Keratinocyte (primary cell): ENCODE data around the gene OPN1LW. TPM values are rescaled to one million over a fixed set of nuclear protein-coding genes. Genes with fewer than 3 reads are reported as not detected.
"Not testable (repeated sequence)": the region's sequence is repeated elsewhere in the genome, so short reads cannot be mapped to it uniquely, and the experiment has no call there.

Experiments
- DNase-seq: peaks from one replicate; pipeline ENCODE4 v3.0.0-alpha.2; 2011; ENCODE audit warnings: low read depth, missing footprints, low spot score
- FAIRE-seq: peaks from 2 replicates; lab custom pipeline; 2011; peaks lifted over from hg19 to GRCh38; lab: Jason Lieb, UNC
- H2AFZ ChIP-seq: 2 replicates; pipeline ENCODE4 v1.6.0; 2012; ENCODE audit warnings: low read length, control low read depth, inconsistent platforms; ENCODE audit not compliant: control insufficient read depth
- H3K27ac ChIP-seq: 2 replicates; pipeline ENCODE4 v1.5.1; 2011; ENCODE audit warnings: low read length; ENCODE audit not compliant: control insufficient read depth, insufficient read depth
- H3K27me3 ChIP-seq: 3 replicates; pipeline ENCODE4 v1.6.0; 2011; ENCODE audit warnings: low read length; ENCODE audit not compliant: control insufficient read depth, insufficient read depth; ENCODE audit errors: extremely low read depth
- H3K36me3 ChIP-seq, 2 experiments: 2 replicates in 1 of 2; 3 replicates in 1 of 2; pipeline ENCODE4 v1.5.1; 2011; ENCODE audit warnings: low read length in 2 of 2, mild to moderate bottlenecking in 1 of 2; ENCODE audit not compliant: control insufficient read depth in 2 of 2, insufficient read depth in 2 of 2; ENCODE audit errors: extremely low read depth in 1 of 2
- H3K4me1 ChIP-seq: 3 replicates; pipeline ENCODE4 v1.5.1; 2011; ENCODE audit warnings: low read length; ENCODE audit not compliant: control insufficient read depth, insufficient read depth; ENCODE audit errors: extremely low read depth
- H3K4me2 ChIP-seq: 3 replicates; pipeline ENCODE4 v1.6.0; 2011; ENCODE audit warnings: low read depth, low read length; ENCODE audit not compliant: control insufficient read depth, insufficient read depth; ENCODE audit errors: extremely low read depth
- H3K4me3 ChIP-seq, 3 experiments: fragments of 200-600 bp in 1 of 3; sonication (generic) in 1 of 3; 2 replicates in 2 of 3; 3 replicates in 1 of 3; pipeline ENCODE4 v1.5.1; 2011 to 2016; ENCODE audit warnings: low read length in 3 of 3, mild to moderate bottlenecking in 3 of 3, control low read depth in 2 of 3, inconsistent platforms in 1 of 3, low read depth in 1 of 3, mixed read lengths in 1 of 3, mixed run types in 1 of 3, moderate library complexity in 1 of 3; ENCODE audit not compliant: control insufficient read depth in 2 of 3, insufficient read depth in 2 of 3; ENCODE audit errors: extremely low read depth in 1 of 3
- H3K79me2 ChIP-seq: 2 replicates; pipeline ENCODE4 v1.6.0; 2012; ENCODE audit warnings: low read length; ENCODE audit not compliant: control insufficient read depth, insufficient read depth
- H3K9ac ChIP-seq: 3 replicates; pipeline ENCODE4 v1.6.0; 2011; ENCODE audit warnings: low read length; ENCODE audit not compliant: control insufficient read depth, insufficient read depth; ENCODE audit errors: extremely low read depth
- H3K9me1 ChIP-seq: 3 replicates; pipeline ENCODE4 v1.6.0; 2011; ENCODE audit warnings: low read length; ENCODE audit not compliant: control insufficient read depth, insufficient read depth; ENCODE audit errors: extremely low read depth
- H3K9me3 ChIP-seq: 2 replicates; pipeline ENCODE4 v1.5.1; 2012; ENCODE audit warnings: low read depth, low read length; ENCODE audit not compliant: control insufficient read depth
- H4K20me1 ChIP-seq: 3 replicates; pipeline ENCODE4 v1.6.0; 2011; ENCODE audit warnings: low read length; ENCODE audit not compliant: control insufficient read depth, insufficient read depth; ENCODE audit errors: extremely low read depth
- dilution Hi-C: fragments of 300-500 bp; cut with MboI; formaldehyde crosslinking; loops from one replicate; pipeline ENCODE4 v1.7.0; 2020; ENCODE audit warnings: low sequenced_read_pairs; ENCODE audit not compliant: extremely low pct_ligation_motif_present
- polyA plus RNA-seq, 5 experiments: library from polyadenylated mRNA; depleted of rRNA in 3 of 5; stranded (reverse) in 3 of 5; stranded (forward) in 1 of 5; unstranded in 1 of 5; fragments of >200 nt; gene quantifications; 1 replicate in 1 of 5; 2 replicates in 3 of 5; 3 replicates in 1 of 5; pipeline versions ENCODE4 v1.2.1 to v1.2.3, GENCODE V29; 2011 to 2012; ENCODE audit warnings: missing spikeins in 2 of 5, low read depth in 1 of 5, low replicate concordance in 1 of 5

OPN1LW gene
- polyA plus RNA-seq, 1 donor (not counting 4 experiments of a cell fraction or from before 2014, with no cell fraction given): not detected

DNA sequence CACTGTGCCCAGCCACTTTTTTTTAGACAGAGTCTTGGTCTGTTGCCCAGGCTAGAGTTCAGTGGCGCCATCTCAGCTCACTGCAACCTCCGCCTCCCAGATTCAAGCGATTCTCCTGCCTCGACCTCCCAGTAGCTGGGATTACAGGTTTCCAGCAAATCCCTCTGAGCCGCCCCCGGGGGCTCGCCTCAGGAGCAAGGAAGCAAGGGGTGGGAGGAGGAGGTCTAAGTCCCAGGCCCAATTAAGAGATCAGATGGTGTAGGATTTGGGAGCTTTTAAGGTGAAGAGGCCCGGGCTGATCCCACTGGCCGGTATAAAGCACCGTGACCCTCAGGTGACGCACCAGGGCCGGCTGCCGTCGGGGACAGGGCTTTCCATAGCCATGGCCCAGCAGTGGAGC, 38.3 kb downstream of the OPN1LW start, which contains the start of gene OPN1MW:
OPN1MW (plus strand) TSS at position 301 of the 400 bp plus-strand sequence; CDS start at position 383, 82 bp downstream.
- not testable (repeated sequence) for H3K79me2 ChIP-seq

DNA sequence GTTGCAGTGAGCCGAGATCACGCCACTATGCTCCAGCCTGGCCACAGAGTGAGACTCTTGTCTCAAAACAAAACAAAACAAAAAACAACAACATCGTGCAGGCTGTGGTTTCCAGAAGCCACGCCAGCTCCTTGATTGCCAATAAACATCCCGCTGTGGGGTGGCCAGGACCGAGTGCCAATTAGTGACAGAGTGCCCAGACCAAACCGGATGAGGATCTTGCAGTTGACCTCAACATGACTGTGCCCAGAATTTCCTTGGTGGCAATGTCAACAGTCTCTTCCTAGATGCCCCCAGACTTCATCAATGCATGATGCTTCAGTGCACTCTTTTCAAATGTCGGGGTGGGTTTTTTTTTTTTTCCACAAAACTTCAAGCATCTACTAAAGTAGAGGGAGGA, 39.8 kb downstream of the OPN1LW start:
- H2AFZ ChIP-seq, DNase-seq, H3K9me1 ChIP-seq, dilution Hi-C loops, H3K4me1 ChIP-seq, H3K36me3 ChIP-seq, H3K9me3 ChIP-seq, H3K27ac ChIP-seq, H3K79me2 ChIP-seq, H3K27me3 ChIP-seq, H3K4me3 ChIP-seq, FAIRE-seq, H3K4me2 ChIP-seq, H4K20me1 ChIP-seq, H3K9ac ChIP-seq: not testable (repeated sequence)

More for the DNA sequence above, 38.3 kb downstream of the OPN1LW start, which contains the start of gene OPN1MW:
- H3K9ac ChIP-seq, H3K4me3 ChIP-seq, dilution Hi-C loops, H3K4me2 ChIP-seq, H3K36me3 ChIP-seq, FAIRE-seq, H3K4me1 ChIP-seq, H3K9me3 ChIP-seq, H2AFZ ChIP-seq, DNase-seq, H3K27ac ChIP-seq, H3K27me3 ChIP-seq, H3K9me1 ChIP-seq, H4K20me1 ChIP-seq: not testable (repeated sequence)

DNA sequence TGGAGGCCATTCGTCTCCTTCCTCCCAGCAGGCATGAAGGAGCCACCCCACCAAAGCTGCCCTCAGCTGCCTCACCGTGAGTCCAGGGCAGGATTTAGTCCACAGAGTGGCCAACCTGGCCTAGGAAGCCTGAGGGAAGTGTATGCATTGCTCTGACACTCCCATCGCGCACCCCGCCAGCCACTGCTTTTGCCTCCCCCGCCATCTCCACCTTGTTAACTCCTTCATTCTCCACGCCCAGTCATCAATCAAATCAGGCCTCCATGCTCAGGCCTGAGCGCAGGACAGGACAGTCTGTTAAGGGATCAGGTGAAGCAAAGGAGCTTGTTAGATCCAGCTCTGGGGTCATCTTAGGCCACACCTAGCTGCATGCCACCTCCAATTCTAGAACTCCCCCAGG, 48.8 kb downstream of the OPN1LW start:
- H4K20me1 ChIP-seq, H3K27me3 ChIP-seq, H3K9me1 ChIP-seq, DNase-seq, H3K36me3 ChIP-seq, H3K4me2 ChIP-seq, H3K9ac ChIP-seq, H2AFZ ChIP-seq, H3K4me1 ChIP-seq, FAIRE-seq, dilution Hi-C loops, H3K27ac ChIP-seq, H3K79me2 ChIP-seq, H3K9me3 ChIP-seq, H3K4me3 ChIP-seq: not testable (repeated sequence)

DNA sequence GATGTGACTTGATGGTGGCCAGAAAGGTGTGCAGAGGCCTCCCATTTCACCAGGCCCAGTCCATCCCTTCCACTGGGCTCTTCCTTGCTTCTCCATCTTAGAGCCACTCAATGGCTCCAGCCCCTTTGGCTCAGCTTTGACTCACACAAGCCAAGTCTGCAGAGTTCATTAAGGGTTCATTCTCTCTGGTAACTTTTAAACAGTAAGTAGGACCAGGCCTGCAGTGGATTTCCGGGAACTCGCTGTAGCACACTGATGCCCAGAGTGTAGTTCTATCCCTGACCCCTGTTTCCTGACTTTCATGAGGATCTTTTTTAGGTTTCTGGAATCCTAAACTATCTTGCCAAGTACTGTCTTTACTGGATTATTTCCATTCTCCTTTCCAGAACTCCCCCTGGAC, 50.3 kb downstream of the OPN1LW start:
- H3K4me1 ChIP-seq, H3K4me3 ChIP-seq, H4K20me1 ChIP-seq, H2AFZ ChIP-seq, H3K4me2 ChIP-seq, H3K79me2 ChIP-seq, H3K36me3 ChIP-seq, H3K27me3 ChIP-seq, dilution Hi-C loops, H3K27ac ChIP-seq, H3K9me3 ChIP-seq, FAIRE-seq, H3K9me1 ChIP-seq, H3K9ac ChIP-seq, DNase-seq: not testable (repeated sequence)

DNA sequence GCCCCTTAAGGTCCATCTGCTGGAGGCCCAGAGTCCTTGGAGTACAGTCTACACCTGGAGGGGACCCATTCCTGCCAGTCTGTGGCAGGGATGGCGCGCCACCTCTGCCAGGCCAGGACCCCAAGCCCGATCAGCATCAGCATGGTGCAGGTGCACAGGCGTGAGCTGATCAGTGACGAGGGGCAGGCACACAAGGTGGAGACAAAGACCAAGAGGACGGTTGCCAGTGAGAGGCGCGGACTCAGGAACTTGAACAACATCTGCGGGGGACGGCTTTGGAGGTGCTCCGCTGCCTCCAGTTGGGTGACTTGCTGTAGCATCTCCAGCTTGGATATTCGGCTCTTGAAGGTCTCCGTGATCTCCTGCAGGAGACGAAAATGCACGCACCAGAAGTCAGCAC, 52.4 kb downstream of the OPN1LW start:
- H4K20me1 ChIP-seq, H3K9me3 ChIP-seq, H3K9ac ChIP-seq, H3K36me3 ChIP-seq, DNase-seq, H3K79me2 ChIP-seq, H3K27ac ChIP-seq, dilution Hi-C loops, H3K4me2 ChIP-seq, H2AFZ ChIP-seq, H3K9me1 ChIP-seq, FAIRE-seq, H3K4me3 ChIP-seq, H3K4me1 ChIP-seq, H3K27me3 ChIP-seq: not testable (repeated sequence)
